GM19193 (cell line): ENCODE measurements around the gene MT1F.

Source experiments
- POLR2A ChIP-seq: IDR thresholded peaks from 4 replicates; pipeline ENCODE4 v1.6.1; 2011; ENCODE audit not compliant: insufficient read depth, insufficient read length; ENCODE audit errors: extremely low read depth

Gene MT1F

GRCh38 chr16:56649820-56650219 is 7.9 kb upstream of the MT1F start:
- no peak for TF ChIP-seq POLR2A

- no peak for TF ChIP-seq POLR2A
These were observed 6.2 kb upstream of the MT1F start, which contains the start of gene MT1B for GRCh38 chr16:56651586-56651985. TSS of gene MT1B (plus strand) at chr16:56651886. CDS start at chr16:56651954, 68 bp downstream.

DNA sequence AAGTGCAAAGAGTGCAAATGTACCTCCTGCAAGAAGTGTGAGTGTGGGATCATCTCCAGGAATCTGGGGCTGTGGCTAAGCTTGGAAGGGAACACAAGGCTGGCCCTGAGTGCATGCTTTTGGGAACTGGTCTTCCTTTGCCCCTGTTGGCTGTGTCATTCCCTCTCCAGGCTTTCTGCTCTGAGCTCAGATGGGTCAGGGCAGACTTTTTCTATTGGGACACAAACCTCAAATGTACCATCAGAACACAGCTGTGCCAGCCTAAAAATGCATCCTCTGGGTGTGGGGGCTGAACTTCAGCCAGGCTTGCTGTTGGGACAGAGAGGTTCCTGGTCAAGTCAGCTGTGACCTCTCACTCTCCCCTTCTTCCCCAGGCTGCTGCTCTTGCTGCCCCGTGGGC is 5.2 kb upstream of the MT1F start:
- no peak for TF ChIP-seq POLR2A

- TF ChIP-seq POLR2A = no peak
These were observed 4.5 kb upstream of the MT1F start for GRCh38 chr16:56653218-56653617.

DNA sequence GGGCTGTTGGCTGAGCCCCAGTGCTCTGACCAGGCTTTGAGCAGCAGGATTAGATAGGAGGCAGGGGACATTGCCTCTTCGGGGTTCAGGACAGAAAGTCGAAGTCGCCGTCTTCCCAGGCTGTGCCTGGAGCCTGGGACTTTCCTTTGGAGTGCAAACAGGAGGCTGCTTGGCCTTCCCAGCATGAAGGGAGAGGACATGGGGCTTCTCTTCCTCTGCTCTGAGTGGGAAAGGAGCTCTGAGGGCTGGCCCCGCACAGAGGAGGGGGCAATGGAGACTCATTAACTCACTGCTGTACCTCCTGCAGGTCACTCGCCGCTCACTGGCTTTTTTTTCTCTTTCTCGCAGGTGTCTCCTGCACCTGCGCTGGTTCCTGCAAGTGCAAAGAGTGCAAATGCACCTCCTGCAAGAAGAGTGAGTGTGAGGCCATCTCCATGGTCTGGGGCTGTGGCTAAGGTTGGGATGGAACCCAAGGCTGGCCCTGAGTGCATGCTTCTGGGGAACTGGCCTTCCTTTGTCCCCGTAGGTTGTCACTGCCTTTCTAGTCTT is 642 bp downstream of the MT1F start:
- no peak for TF ChIP-seq POLR2A

GRCh38 chr16:56662357-56663354 is 4.9 kb downstream of the MT1F start:
- TF ChIP-seq POLR2A = no peak

GRCh38 chr16:56664506-56664905 is 6.7 kb downstream of the MT1F start:
- no peak for TF ChIP-seq POLR2A

- no peak for TF ChIP-seq POLR2A
These were observed 10.1 kb downstream of the MT1F start, which contains the start of gene MT1G for GRCh38 chr16:56667581-56668571. TSS of gene MT1G (minus strand) at chr16:56668065. CDS start at chr16:56667993, 72 bp downstream.

GRCh38 chr16:56669005-56669839 is 11.5 kb downstream of the MT1F start, which contains the start of gene MT1H:
TSS of gene MT1H (plus strand) at chr16:56669814. CDS start at chr16:56669885, 71 bp downstream.
- TF ChIP-seq POLR2A = no peak

DNA sequence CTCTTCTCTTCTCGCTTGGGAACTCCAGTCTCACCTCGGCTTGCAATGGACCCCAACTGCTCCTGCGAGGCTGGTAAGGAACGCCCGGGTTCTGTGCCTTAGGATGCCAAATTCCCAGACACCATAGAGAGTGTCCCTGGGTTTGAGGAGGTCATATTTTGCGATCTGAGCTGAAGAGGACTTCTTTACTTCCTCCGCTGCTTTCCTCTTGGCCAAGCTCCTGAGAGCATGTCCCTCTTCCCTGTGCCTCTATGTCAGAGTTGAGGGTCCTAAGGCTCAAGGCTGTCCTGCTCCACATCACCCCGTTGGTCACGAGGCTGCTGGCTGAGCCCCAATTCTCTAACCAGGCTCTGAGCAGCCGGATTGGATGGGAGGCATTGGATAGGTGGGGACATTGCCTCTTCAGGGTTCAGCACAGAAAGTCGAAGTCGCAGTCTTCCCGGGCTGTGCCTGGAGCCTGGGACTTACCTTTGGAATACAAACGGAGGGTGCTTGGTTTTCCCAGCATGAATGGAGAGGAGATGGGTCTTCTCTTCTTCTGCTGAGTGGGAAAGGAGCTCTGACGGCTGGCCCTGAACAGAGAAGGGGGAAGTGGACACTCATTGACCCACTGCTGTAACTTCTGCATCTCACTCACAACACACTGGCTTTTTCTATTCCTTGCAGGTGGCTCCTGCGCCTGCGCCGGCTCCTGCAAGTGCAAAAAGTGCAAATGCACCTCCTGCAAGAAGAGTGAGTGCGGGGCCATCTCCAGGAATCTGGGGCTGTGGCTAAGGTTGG is 12.3 kb downstream of the MT1F start:
- no peak for TF ChIP-seq POLR2A

DNA sequence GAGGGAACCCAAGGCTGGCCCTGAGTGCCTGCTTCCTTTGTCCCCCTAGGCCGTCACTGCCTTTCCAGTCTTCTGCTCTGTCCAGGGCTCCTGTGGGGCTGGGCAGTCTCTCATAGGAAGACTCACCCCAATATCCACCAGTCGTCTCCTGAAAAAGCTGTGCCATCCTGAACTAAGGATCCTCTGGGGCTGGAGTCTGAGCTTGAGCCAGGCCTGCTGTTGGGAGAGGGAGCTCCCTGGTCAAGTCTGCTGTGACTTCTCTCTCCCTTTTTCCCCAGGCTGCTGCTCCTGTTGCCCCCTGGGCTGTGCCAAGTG is 12.8 kb downstream of the MT1F start:
- no peak for TF ChIP-seq POLR2A

- TF ChIP-seq POLR2A = no peak
These were observed 15.2 kb downstream of the MT1F start for GRCh38 chr16:56672761-56673536.
